WTC11 (cell line): Measurements from ENCODE around the gene USH1G.

Experiments
- CREB1 ChIP-seq: sonication (generic); formaldehyde crosslinking; IDR thresholded peaks from 2 replicates; pipeline ENCODE4 v1.8.0; 2023; ENCODE audit warnings: mild to moderate bottlenecking, missing genetic modification reagents
- FOXP1 ChIP-seq: sonication (generic); formaldehyde crosslinking; IDR thresholded peaks from 2 replicates; pipeline ENCODE4 v1.8.0; 2022; ENCODE audit warnings: missing genetic modification reagents, mild to moderate bottlenecking, moderate library complexity, borderline replicate concordance
- SP1 ChIP-seq: sonication (generic); formaldehyde crosslinking; conservative IDR thresholded peaks from 2 replicates; pipeline ENCODE4 v1.8.1; 2022; ENCODE audit warnings: missing genetic modification reagents
- ZNF138 ChIP-seq: sonication (generic); formaldehyde crosslinking; conservative IDR thresholded peaks from 2 replicates; pipeline ENCODE4 v1.8.1; 2022; ENCODE audit warnings: mild to moderate bottlenecking, moderate library complexity, missing genetic modification reagents
- TF ChIP-seq, protein P1 (sequence below): sonication (generic); formaldehyde crosslinking; IDR thresholded peaks from 2 replicates; pipeline ENCODE4 v1.8.1; 2022; ENCODE audit warnings: low read depth, mild to moderate bottlenecking, moderate library complexity, missing genetic modification reagents, borderline replicate concordance
- TF ChIP-seq, protein P2 (sequence below): fragments of 200-600 bp; IDR thresholded peaks from 2 replicates; pipeline ENCODE4 v1.8.0; 2022; ENCODE audit warnings: antibody characterized with exemption
- TF ChIP-seq, protein P3 (sequence below): sonication (generic); formaldehyde crosslinking; IDR thresholded peaks from 2 replicates; pipeline ENCODE4 v1.8.1; 2023; ENCODE audit warnings: mild to moderate bottlenecking, missing genetic modification reagents

DNA sequence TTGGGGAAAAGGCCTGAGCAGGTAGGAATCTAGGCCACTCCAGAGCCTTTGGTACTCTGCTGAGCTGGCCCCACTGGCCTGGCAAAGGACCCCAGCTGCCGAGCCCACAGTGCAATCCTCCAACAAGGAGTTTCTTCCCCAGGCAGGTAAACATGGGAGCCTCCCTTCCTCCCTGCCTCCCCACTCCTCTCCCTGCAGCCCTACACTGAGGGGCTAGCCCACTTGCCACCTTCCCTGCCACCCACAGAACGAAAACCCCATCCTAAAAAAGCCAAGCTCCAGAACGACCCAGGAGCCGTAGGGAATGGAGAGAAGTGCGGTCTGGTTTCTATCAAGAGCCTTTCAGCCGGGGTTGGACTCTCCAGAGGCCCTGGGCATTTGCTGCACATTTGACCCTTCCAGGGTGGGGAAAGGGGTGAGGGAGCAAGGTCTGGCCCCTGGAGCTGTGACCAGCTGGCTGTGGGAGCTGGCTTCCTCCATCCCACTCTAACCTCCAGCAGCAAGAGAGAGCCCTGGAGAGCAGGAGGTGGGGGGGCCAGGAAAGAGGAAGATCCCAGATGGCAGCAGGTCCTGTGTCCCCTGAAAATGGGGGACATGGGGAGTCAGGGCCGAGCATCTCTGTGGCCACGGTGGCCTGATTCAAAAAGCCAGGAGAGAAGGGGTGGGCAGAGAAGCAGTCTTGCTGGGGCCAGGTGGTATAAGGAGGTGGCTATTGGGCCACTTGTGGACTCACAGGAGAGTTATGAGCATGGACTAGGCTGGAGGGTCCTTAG lies 48.2 kb upstream of the USH1G start:
- TF ChIP-seq CREB1 (CRISPR knock-in tag) = no peak
- TF ChIP-seq, protein P1, sequence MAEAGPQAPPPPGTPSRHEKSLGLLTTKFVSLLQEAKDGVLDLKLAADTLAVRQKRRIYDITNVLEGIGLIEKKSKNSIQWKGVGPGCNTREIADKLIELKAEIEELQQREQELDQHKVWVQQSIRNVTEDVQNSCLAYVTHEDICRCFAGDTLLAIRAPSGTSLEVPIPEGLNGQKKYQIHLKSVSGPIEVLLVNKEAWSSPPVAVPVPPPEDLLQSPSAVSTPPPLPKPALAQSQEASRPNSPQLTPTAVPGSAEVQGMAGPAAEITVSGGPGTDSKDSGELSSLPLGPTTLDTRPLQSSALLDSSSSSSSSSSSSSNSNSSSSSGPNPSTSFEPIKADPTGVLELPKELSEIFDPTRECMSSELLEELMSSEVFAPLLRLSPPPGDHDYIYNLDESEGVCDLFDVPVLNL (CRISPR knock-in tag) = no peak
- TF ChIP-seq, protein P2, sequence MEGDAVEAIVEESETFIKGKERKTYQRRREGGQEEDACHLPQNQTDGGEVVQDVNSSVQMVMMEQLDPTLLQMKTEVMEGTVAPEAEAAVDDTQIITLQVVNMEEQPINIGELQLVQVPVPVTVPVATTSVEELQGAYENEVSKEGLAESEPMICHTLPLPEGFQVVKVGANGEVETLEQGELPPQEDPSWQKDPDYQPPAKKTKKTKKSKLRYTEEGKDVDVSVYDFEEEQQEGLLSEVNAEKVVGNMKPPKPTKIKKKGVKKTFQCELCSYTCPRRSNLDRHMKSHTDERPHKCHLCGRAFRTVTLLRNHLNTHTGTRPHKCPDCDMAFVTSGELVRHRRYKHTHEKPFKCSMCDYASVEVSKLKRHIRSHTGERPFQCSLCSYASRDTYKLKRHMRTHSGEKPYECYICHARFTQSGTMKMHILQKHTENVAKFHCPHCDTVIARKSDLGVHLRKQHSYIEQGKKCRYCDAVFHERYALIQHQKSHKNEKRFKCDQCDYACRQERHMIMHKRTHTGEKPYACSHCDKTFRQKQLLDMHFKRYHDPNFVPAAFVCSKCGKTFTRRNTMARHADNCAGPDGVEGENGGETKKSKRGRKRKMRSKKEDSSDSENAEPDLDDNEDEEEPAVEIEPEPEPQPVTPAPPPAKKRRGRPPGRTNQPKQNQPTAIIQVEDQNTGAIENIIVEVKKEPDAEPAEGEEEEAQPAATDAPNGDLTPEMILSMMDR = no peak
- no peak for TF ChIP-seq ZNF138 (CRISPR knock-in tag)
- TF ChIP-seq, protein P3, sequence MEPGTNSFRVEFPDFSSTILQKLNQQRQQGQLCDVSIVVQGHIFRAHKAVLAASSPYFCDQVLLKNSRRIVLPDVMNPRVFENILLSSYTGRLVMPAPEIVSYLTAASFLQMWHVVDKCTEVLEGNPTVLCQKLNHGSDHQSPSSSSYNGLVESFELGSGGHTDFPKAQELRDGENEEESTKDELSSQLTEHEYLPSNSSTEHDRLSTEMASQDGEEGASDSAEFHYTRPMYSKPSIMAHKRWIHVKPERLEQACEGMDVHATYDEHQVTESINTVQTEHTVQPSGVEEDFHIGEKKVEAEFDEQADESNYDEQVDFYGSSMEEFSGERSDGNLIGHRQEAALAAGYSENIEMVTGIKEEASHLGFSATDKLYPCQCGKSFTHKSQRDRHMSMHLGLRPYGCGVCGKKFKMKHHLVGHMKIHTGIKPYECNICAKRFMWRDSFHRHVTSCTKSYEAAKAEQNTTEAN (CRISPR knock-in tag) = no peak
- TF ChIP-seq FOXP1 (CRISPR knock-in tag) = no peak
- TF ChIP-seq SP1 (CRISPR knock-in tag) = no peak
